NK-92 treated with Interleukin-12 subunit alpha and Interleukin-12 subunit beta, amount 100 ng/mL, for 24 hours (cell line): ENCODE measurements around the gene SYCE3.
A peak's percentile ranks its signal among the peaks of the same experiment; 100 is the strongest.

Experiments
- DNase-seq: peaks from one replicate; lab custom pipeline; 2025; lab: John Stamatoyannopoulos, UW

The SYCE3 gene

GRCh38 chr22:50531546-50531961, 31.2 kb downstream of the SYCE3 start:
- DNase-seq: peak; percentile 58

GRCh38 chr22:50530877-50531545, 31.7 kb downstream of the SYCE3 start:
- DNase-seq: peak; percentile 85

- no peak for DNase-seq
These were observed 32.2 kb downstream of the SYCE3 start for GRCh38 chr22:50530580-50530876.

GRCh38 chr22:50529897-50530579, 32.7 kb downstream of the SYCE3 start, which contains the start of gene TYMP:
Gene TYMP, minus strand, starts transcription at chr22:50530012. Its CDS starts 303 bp downstream, at chr22:50529709.
- peak; percentile 78 for DNase-seq

- no peak for DNase-seq
These were observed 33.3 kb downstream of the SYCE3 start for GRCh38 chr22:50529416-50529896.

- no peak for DNase-seq
These were observed 33.9 kb downstream of the SYCE3 start for GRCh38 chr22:50528682-50529415.

GRCh38 chr22:50527921-50528681, 34.6 kb downstream of the SYCE3 start:
- DNase-seq: no peak

- DNase-seq: peak; percentile 67
These were observed 35.6 kb downstream of the SYCE3 start for GRCh38 chr22:50526834-50527801.

- peak; percentile 78 for DNase-seq
These were observed 36.4 kb downstream of the SYCE3 start for GRCh38 chr22:50526108-50526833.

- no peak for DNase-seq
These were observed 36.9 kb downstream of the SYCE3 start for GRCh38 chr22:50525858-50526107.

GRCh38 chr22:50525104-50525857, 37.4 kb downstream of the SYCE3 start, which contains the start of gene SCO2:
Gene SCO2, minus strand, starts transcription at chr22:50525598. Its CDS starts 1,187 bp downstream, at chr22:50524411.
- DNase-seq: peak; percentile 93

GRCh38 chr22:50524676-50525103, 38.0 kb downstream of the SYCE3 start:
- no peak for DNase-seq

- DNase-seq: no peak
These were observed 38.7 kb downstream of the SYCE3 start for GRCh38 chr22:50523806-50524675.

- DNase-seq: no peak
These were observed 39.3 kb downstream of the SYCE3 start for GRCh38 chr22:50523458-50523805.

- no peak for DNase-seq
These were observed 39.8 kb downstream of the SYCE3 start for GRCh38 chr22:50522806-50523438.

- no peak for DNase-seq
These were observed 40.4 kb downstream of the SYCE3 start for GRCh38 chr22:50522208-50522805.

- DNase-seq: no peak
These were observed 41.0 kb downstream of the SYCE3 start for GRCh38 chr22:50521710-50522109.
